H1 (cell line): ENCODE data around the gene NOTCH4. TPM values are rescaled to one million over a fixed set of nuclear protein-coding genes. Genes with fewer than 3 reads are reported as not detected.

Experiments used
- CTCF ChIA-PET: fragments of 300-600 bp; sonication (Branson Sonifier 250); formaldehyde crosslinking; loops from one replicate; lab custom pipeline; 2021; ENCODE audit not compliant: partially characterized antibody; lab: Charles Lee
- POLR2A ChIA-PET: fragments of 300-600 bp; sonication (Branson Sonifier 250); formaldehyde crosslinking; loops from one replicate; lab custom pipeline; 2021; ENCODE audit warnings: inconsistent platforms; ENCODE audit not compliant: partially characterized antibody; lab: Charles Lee
- DNase-seq, 2 experiments: peaks; one replicate each; pipeline versions ENCODE4 v3.0.0 to v3.0.0-alpha.2; 2010 to 2022; ENCODE audit warnings: low spot score in 2 of 2, low read depth in 1 of 2, mixed read lengths in 1 of 2
- FAIRE-seq: peaks from 2 replicates; lab custom pipeline; 2011; peaks lifted over from hg19 to GRCh38; lab: Jason Lieb, UNC
- H2AFZ ChIP-seq: 2 replicates; pipeline ENCODE4 v1.8.1; 2012; ENCODE audit warnings: low read length, inconsistent platforms
- H2AK5ac ChIP-seq: 2 replicates; pipeline ENCODE4 v1.6.1; 2013; ENCODE audit warnings: low read depth, low read length
- H2BK120ac ChIP-seq: replicated peaks from 2 replicates; pipeline ENCODE3; 2013; ENCODE audit warnings: low read depth, low read length, inconsistent platforms
- H2BK12ac ChIP-seq: 2 replicates; pipeline ENCODE4 v1.6.1; 2013; ENCODE audit warnings: low read depth, low read length
- H2BK15ac ChIP-seq: 2 replicates; pipeline ENCODE4 v1.6.1; 2013; ENCODE audit warnings: low read length
- H2BK20ac ChIP-seq: 2 replicates; pipeline ENCODE4 v1.6.1; 2013; ENCODE audit warnings: low read length
- H2BK5ac ChIP-seq: 2 replicates; pipeline ENCODE4 v1.6.1; 2013; ENCODE audit warnings: low read depth, low read length
- H3K14ac ChIP-seq: 2 replicates; pipeline ENCODE4 v1.6.1; 2013; ENCODE audit warnings: inconsistent platforms; ENCODE audit not compliant: insufficient read length
- H3K18ac ChIP-seq: 2 replicates; pipeline ENCODE4 v1.6.1; 2013; ENCODE audit warnings: low read length; ENCODE audit errors: extremely low read depth
- H3K23ac ChIP-seq: 2 replicates; pipeline ENCODE4 v1.6.1; 2013; ENCODE audit warnings: inconsistent platforms; ENCODE audit not compliant: insufficient read length
- H3K23me2 ChIP-seq: 2 replicates; pipeline ENCODE4 v1.6.1; 2013; ENCODE audit warnings: low read depth, low read length
- H3K27ac ChIP-seq: 2 replicates; pipeline ENCODE4 v1.6.1; 2011; ENCODE audit warnings: low read depth, low read length, inconsistent platforms
- H3K27me3 ChIP-seq, 4 experiments: replicated peaks in 1 of 4; 1 replicate in 1 of 4; 2 replicates in 3 of 4; pipeline versions ENCODE4 v1.6.1 to v1.8.1; 2011 to 2013; ENCODE audit warnings: low read length in 3 of 4, mild to moderate bottlenecking in 3 of 4, inconsistent platforms in 2 of 4, mixed read lengths in 2 of 4, moderate library complexity in 1 of 4; ENCODE audit not compliant: control insufficient read depth in 3 of 4, insufficient read depth in 3 of 4; ENCODE audit errors: extremely low read depth in 1 of 4
- H3K36me3 ChIP-seq, 4 experiments: 2 replicates each; pipeline versions ENCODE4 v1.6.1 to v1.8.1; 2011 to 2013; ENCODE audit warnings: mild to moderate bottlenecking in 4 of 4, low read length in 3 of 4, moderate library complexity in 2 of 4, control low read depth in 1 of 4, inconsistent platforms in 1 of 4; ENCODE audit not compliant: insufficient read depth in 4 of 4, control insufficient read depth in 2 of 4
- H3K4ac ChIP-seq: replicated peaks from 2 replicates; pipeline ENCODE3; 2013; ENCODE audit warnings: low read length, low read depth, mixed read lengths, inconsistent platforms; ENCODE audit not compliant: insufficient read length
- H3K4me1 ChIP-seq, 4 experiments: replicated peaks in 1 of 4; 1 replicate in 1 of 4; 2 replicates in 3 of 4; pipeline versions ENCODE4 v1.6.1 to v1.8.1; 2011 to 2013; ENCODE audit warnings: low read length in 3 of 4, inconsistent platforms in 2 of 4, mixed read lengths in 1 of 4; ENCODE audit not compliant: insufficient read depth in 4 of 4, control insufficient read depth in 3 of 4
- H3K4me2 ChIP-seq, 2 experiments: 2 replicates each; pipeline versions ENCODE4 v1.6.1 to v1.8.1; 2011 to 2013; ENCODE audit warnings: low read depth in 2 of 2, low read length in 2 of 2, control low read depth in 1 of 2, inconsistent platforms in 1 of 2, mild to moderate bottlenecking in 1 of 2; ENCODE audit not compliant: insufficient read depth in 1 of 2
- H3K4me3 ChIP-seq, 4 experiments: fragments of 200-600, 300-600 bp in 1 of 4; sonication (generic), shearing (Covaris generic), sonication (Bioruptor Twin) in 1 of 4; 2 replicates each; pipeline versions ENCODE4 v1.5.1 to v1.8.1; 2011 to 2016; ENCODE audit warnings: low read length in 4 of 4, low read depth in 3 of 4, control low read depth in 2 of 4, inconsistent platforms in 2 of 4, mild to moderate bottlenecking in 2 of 4, mixed read lengths in 1 of 4, moderate library complexity in 1 of 4; ENCODE audit not compliant: insufficient read depth in 2 of 4; ENCODE audit errors: extremely low read depth in 1 of 4
- H3K56ac ChIP-seq: replicated peaks from 2 replicates; pipeline ENCODE3; 2013; ENCODE audit warnings: low read depth, mild to moderate bottlenecking, mixed read lengths, low read length, inconsistent platforms; ENCODE audit not compliant: insufficient read length
- H3K79me1 ChIP-seq: 2 replicates; pipeline ENCODE4 v1.6.1; 2013; ENCODE audit warnings: low read depth, low read length, control low read depth
- H3K79me2 ChIP-seq, 2 experiments: 2 replicates each; pipeline versions ENCODE4 v1.6.1 to v1.8.1; 2012 to 2013; ENCODE audit warnings: low read length in 2 of 2, mild to moderate bottlenecking in 2 of 2, inconsistent platforms in 1 of 2; ENCODE audit not compliant: insufficient read depth in 2 of 2, control insufficient read depth in 1 of 2
- H3K9ac ChIP-seq, 4 experiments: replicated peaks in 1 of 4; 1 replicate in 1 of 4; 2 replicates in 3 of 4; pipeline versions ENCODE4 v1.6.1 to v1.8.1; 2011 to 2013; ENCODE audit warnings: low read depth in 3 of 4, low read length in 3 of 4, control low read depth in 2 of 4, mild to moderate bottlenecking in 2 of 4, moderate library complexity in 2 of 4, inconsistent platforms in 1 of 4; ENCODE audit errors: extremely low read depth in 1 of 4
- H3K9me3 ChIP-seq, 2 experiments: 2 replicates each; pipeline versions ENCODE4 v1.6.1 to v1.8.1; 2012 to 2013; ENCODE audit warnings: mild to moderate bottlenecking in 2 of 2, moderate library complexity in 2 of 2, control low read depth in 1 of 2, inconsistent platforms in 1 of 2, low read depth in 1 of 2, low read length in 1 of 2, mixed read lengths in 1 of 2; ENCODE audit not compliant: insufficient read depth in 2 of 2
- H4K20me1 ChIP-seq, 2 experiments: replicated peaks in 1 of 2; 2 replicates each; pipeline versions ENCODE3 to v1.8.1; 2011 to 2013; ENCODE audit warnings: inconsistent platforms in 2 of 2, low read length in 2 of 2, mild to moderate bottlenecking in 1 of 2; ENCODE audit not compliant: insufficient read depth in 2 of 2, control insufficient read depth in 1 of 2
- H4K5ac ChIP-seq: 2 replicates; pipeline ENCODE4 v1.6.1; 2013; ENCODE audit warnings: low read length, low read depth, mixed read lengths, inconsistent platforms; ENCODE audit not compliant: insufficient read length
- H4K8ac ChIP-seq: 2 replicates; pipeline ENCODE4 v1.8.0; 2013; ENCODE audit warnings: mild to moderate bottlenecking, moderate library complexity, low read length, inconsistent platforms; ENCODE audit not compliant: insufficient read depth; ENCODE audit errors: extremely low read depth
- H4K91ac ChIP-seq: replicated peaks from 2 replicates; pipeline ENCODE3; 2013; ENCODE audit warnings: low read length, mixed read lengths, inconsistent platforms; ENCODE audit not compliant: insufficient read length
- EP300 ChIP-seq, 2 experiments: IDR thresholded peaks; 1 replicate in 1 of 2; 2 replicates in 1 of 2; pipeline ENCODE4 v1.6.1; 2011 to 2012; ENCODE audit warnings: low read depth in 2 of 2, low read length in 2 of 2, mild to moderate bottlenecking in 2 of 2, borderline replicate concordance in 1 of 2, inconsistent platforms in 1 of 2, moderate library complexity in 1 of 2
- SIRT6 ChIP-seq: IDR thresholded peaks from one replicate; pipeline ENCODE4 v1.7.1; 2012; ENCODE audit warnings: low read length, inconsistent platforms
- TBP ChIP-seq: IDR thresholded peaks from 2 replicates; pipeline ENCODE4 v1.6.1; 2011; ENCODE audit warnings: low read depth, low read length, improper control_type of control experiment
- WGBS, 2 experiments: shearing (Covaris generic) in 1 of 2; methylation state at CpG; one replicate each; pipeline versions ENCODE4 v1.1.6 to v1.1.7; 2013 to 2015; ENCODE audit warnings: low lambda C conversion rate in 2 of 2, mixed read lengths in 2 of 2, inconsistent platforms in 1 of 2, low coverage in 1 of 2, missing lambda C conversion rate in 1 of 2; ENCODE audit not compliant: insufficient replicate concordance in 2 of 2, insufficient coverage in 1 of 2, insufficient read length in 1 of 2; ENCODE audit errors: extremely low coverage in 1 of 2, missing lambda C conversion rate in 1 of 2; 5-methylcytosine and 5-hydroxymethylcytosine counted together
- polyA plus RNA-seq, 7 experiments: library from polyadenylated mRNA; depleted of rRNA in 3 of 7; stranded (reverse) in 5 of 7; unstranded in 2 of 7; fragments of >200 nt in 5 of 7; fragments of 200-250 nt in 2 of 7; gene quantifications; 1 replicate in 5 of 7; 2 replicates in 1 of 7; 4 replicates in 1 of 7; pipeline versions ENCODE4 v1.2.1 to v1.2.3, GENCODE V29; 2011 to 2013; ENCODE audit warnings: missing spikeins in 2 of 7, mixed read lengths in 2 of 7
- total RNA-seq: library from RNA; stranded (reverse); fragmentation: NEBNext Ultra II Directional; extraction: Animal tissue kit (Norgen Biotek cat#: 25700); gene quantifications from 2 replicates; pipeline ENCODE4 v1.2.1, GENCODE V29; 2021

Gene NOTCH4
- total and polyA plus RNA-seq, 2 of the 8 experiments (the other 6 are each of a cell fraction or from before 2014, with no cell fraction given), result 1.9 to 2.8 TPM

DNA sequence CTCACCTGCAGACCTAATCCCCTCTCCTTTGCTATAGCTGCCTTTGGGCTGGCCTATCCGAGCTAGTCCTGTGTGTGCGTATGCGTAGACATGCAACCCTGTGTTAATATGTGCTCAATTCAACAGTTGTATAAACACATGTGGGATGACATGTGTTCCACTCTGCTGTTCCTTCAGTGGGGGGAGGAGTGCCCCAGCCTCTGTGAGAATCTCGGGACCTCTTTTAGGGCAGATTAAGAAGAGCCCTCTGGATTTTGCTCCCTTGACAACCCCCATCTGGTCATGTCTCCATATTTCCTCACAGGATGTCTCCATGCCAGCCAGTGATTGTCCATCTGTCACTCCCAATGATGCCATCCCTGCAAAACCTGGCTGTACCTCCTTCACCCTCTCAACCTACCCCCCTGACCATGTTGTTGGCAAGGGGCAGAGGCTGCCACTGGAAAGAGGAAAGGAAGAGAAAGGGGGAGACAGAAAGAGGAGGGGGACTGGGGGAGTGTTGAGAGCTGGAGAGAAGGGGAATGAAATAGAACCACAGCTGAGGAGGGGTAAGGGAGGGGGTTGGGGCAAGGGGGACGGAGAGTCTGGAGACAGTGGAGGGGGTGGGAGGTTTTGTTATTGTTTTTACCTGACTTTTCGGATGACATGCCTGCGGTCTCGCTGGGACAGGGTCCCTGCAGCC, 72.5 kb downstream of the NOTCH4 start:
- peak overlapping the region in 2 of 4 experiments; percentile 55 to 76; a peak in 4 of 8 replicates for H3K4me3 ChIP-seq
- FAIRE-seq, result no peak
- peaks cover 0 to 5% of the 10 kb centered on the region in 2 experiments; a peak in 1 of 4 replicates for H3K79me2 ChIP-seq
- DNase-seq, result no peak
- H3K56ac ChIP-seq, result no peak overlapping the region
- no peak overlapping the region for H3K27ac ChIP-seq
- H3K9ac ChIP-seq, result no peak overlapping the region
- H3K23ac ChIP-seq, result no peak overlapping the region
- no peak overlapping the region for H4K8ac ChIP-seq
- H3K4me1 ChIP-seq, result peaks cover 14 to 37% (median 17%) of the 10 kb centered on the region in 4 experiments
- H4K5ac ChIP-seq, result no peak overlapping the region
- ChIA-PET CTCF (interaction anchor here (1.0 to 4.7 kb wide), 5 partner anchors 13 to 37 kb away, joined by 4 to 23 read pairs (median 5); partner anchors contain the start of genes ATF6B and EGFL8), POLR2A (interaction anchor here (0.6 to 4.7 kb wide), 20 partner anchors 8 to 80 kb away, joined by 3 to 30 read pairs (median 4); partner anchors contain the start of genes ATF6B, EGFL8, FKBPL and GPSM3)
- H3K14ac ChIP-seq, result no peak overlapping the region
- TF ChIP-seq EP300 (IDR thresholded peaks at IDR 0.05; ENCODE audit: borderline replicate concordance in 1 of 2, low read depth in 2 of 2, low read length in 2 of 2), result no peak
- TF ChIP-seq SIRT6, result no peak
- no peak for TF ChIP-seq TBP
- peaks cover under 1 to 3% (median 1%) of the 10 kb centered on the region in 4 experiments; a peak in 2 of 8 replicates for H3K36me3 ChIP-seq
- H2BK120ac ChIP-seq, result no peak overlapping the region
- 33% methylated on average over 5 of the region's 8 CpGs; no CpG with 5 or more reads in 1 of the 2 experiments for WGBS, 2 experiments
- no peak overlapping the region; the same call in 1 of the 2 replicates for H2AK5ac ChIP-seq
- H3K23me2 ChIP-seq, result peaks cover 25% of the 10 kb centered on the region
- no peak overlapping the region for H2AFZ ChIP-seq
- H3K4me2 ChIP-seq, result peak overlapping the region; percentile 94 to 100
- peak overlapping the region; percentile 62; the same call in 1 of the 2 replicates for H3K18ac ChIP-seq
- H3K79me1 ChIP-seq, result 0 out of 2 replicates have a peak, but pooled peaks cover 3% of the 10 kb centered on the region
- H3K9me3 ChIP-seq, result no peaks in the 10 kb centered on the region
- no peak overlapping the region for H2BK20ac ChIP-seq
- no peak overlapping the region for H4K91ac ChIP-seq
- H3K27me3 ChIP-seq, result peaks cover 4 to 41% (median 37%) of the 10 kb centered on the region in 4 experiments
- H3K4ac ChIP-seq, result no peak overlapping the region
- H2BK12ac ChIP-seq, result no peak overlapping the region
- H2BK15ac ChIP-seq, result peak overlapping the region; percentile 98; the same call in 1 of the 2 replicates
- no peaks in the 10 kb centered on the region for H4K20me1 ChIP-seq
- H2BK5ac ChIP-seq, result no peak overlapping the region
